HepG2 (cell line): ENCODE measurements around the gene ZNF749. TPM values are rescaled to one million over a fixed set of nuclear protein-coding genes. Genes with fewer than 3 reads are reported as not detected.

Experiments used
- CBX1 ChIP-seq: IDR thresholded peaks from one replicate; pipeline ENCODE4 v1.6.1; 2016; ENCODE audit warnings: antibody characterized with exemption, low read depth
- CREB1 ChIP-seq, 2 experiments: fragments of 450-650 bp in 1 of 2; IDR thresholded peaks; 2 replicates each; pipeline ENCODE4 v1.6.1; 2016 to 2017; ENCODE audit warnings: control low read depth in 1 of 2, mild to moderate bottlenecking in 1 of 2, missing compliant biosample characterization in 1 of 2, missing genetic modification characterization in 1 of 2
- GLI4 ChIP-seq: sonication (generic); formaldehyde crosslinking; IDR thresholded peaks from 2 replicates; pipeline ENCODE4 v1.5.1; 2020; ENCODE audit warnings: missing genetic modification reagents, mild to moderate bottlenecking, moderate library complexity, borderline replicate concordance
- MTF2 ChIP-seq: sonication (generic); formaldehyde crosslinking; IDR thresholded peaks from 2 replicates; pipeline ENCODE4 v1.5.0; 2020; ENCODE audit warnings: missing genetic modification reagents, borderline replicate concordance
- REPIN1 ChIP-seq: sonication (generic); formaldehyde crosslinking; IDR thresholded peaks from 2 replicates; pipeline ENCODE4 v1.8.0; 2022; ENCODE audit warnings: missing genetic modification reagents, low read depth, mild to moderate bottlenecking, borderline replicate concordance
- SP5 ChIP-seq: IDR thresholded peaks from 2 replicates; pipeline ENCODE4 v1.6.1; 2016; ENCODE audit warnings: low read depth, borderline replicate concordance
- TOPORS ChIP-seq: sonication (generic); formaldehyde crosslinking; IDR thresholded peaks from 2 replicates; pipeline ENCODE4 v1.8.0; 2023; ENCODE audit warnings: mild to moderate bottlenecking, missing genetic modification reagents
- ZMYM2 ChIP-seq: sonication (generic); formaldehyde crosslinking; IDR thresholded peaks from 2 replicates; pipeline ENCODE4 v1.8.0; 2022; ENCODE audit warnings: mild to moderate bottlenecking, missing genetic modification reagents
- ZNF121 ChIP-seq: sonication (generic); formaldehyde crosslinking; IDR thresholded peaks from 2 replicates; pipeline ENCODE4 v1.5.0; 2020; ENCODE audit warnings: mild to moderate bottlenecking, missing genetic modification reagents
- ZNF263 ChIP-seq: sonication (generic); formaldehyde crosslinking; IDR thresholded peaks from 2 replicates; pipeline ENCODE4 v1.4.0; 2020; ENCODE audit warnings: missing genetic modification reagents
- ZNF44 ChIP-seq: sonication (generic); formaldehyde crosslinking; IDR thresholded peaks from 2 replicates; pipeline ENCODE4 v1.5.1; 2020; ENCODE audit warnings: mild to moderate bottlenecking, missing genetic modification reagents
- ZNF451 ChIP-seq: sonication (generic); formaldehyde crosslinking; IDR thresholded peaks from 2 replicates; pipeline ENCODE4 v1.5.0; 2020; ENCODE audit warnings: mild to moderate bottlenecking, missing genetic modification reagents
- ZNF550 ChIP-seq: sonication (generic); formaldehyde crosslinking; IDR thresholded peaks from 2 replicates; pipeline ENCODE4 v1.4.0; 2020; ENCODE audit warnings: mild to moderate bottlenecking, missing genetic modification reagents, borderline replicate concordance
- ZNF790 ChIP-seq: sonication (generic); formaldehyde crosslinking; IDR thresholded peaks from 2 replicates; pipeline ENCODE4 v1.8.0; 2022; ENCODE audit warnings: missing genetic modification reagents, mild to moderate bottlenecking, borderline replicate concordance
- polyA plus RNA-seq, 8 experiments: library from polyadenylated mRNA; depleted of rRNA in 3 of 8; stranded (reverse) in 7 of 8; unstranded in 1 of 8; fragments of >200 nt; fragmentation: Illumina TruSeq in 4 of 8; extraction: Trizol in 4 of 8; gene quantifications; 2 replicates each; pipeline versions ENCODE4 v1.2.1 to v1.2.3, GENCODE V29; 2011 to 2016; ENCODE audit warnings: low read depth in 4 of 8, missing spikeins in 1 of 8, mixed read lengths in 1 of 8; ENCODE audit not compliant: insufficient read depth in 1 of 8
- total RNA-seq, 5 experiments: library from RNA; depleted of rRNA; stranded (reverse); fragments of >200 nt; fragmentation: Illumina TruSeq; extraction: Trizol; gene quantifications; 2 replicates each; pipeline ENCODE4 v1.2.3, GENCODE V29; 2016; ENCODE audit warnings: low read depth in 1 of 5
- TF ChIP-seq, protein P1 (sequence below): sonication (generic); formaldehyde crosslinking; IDR thresholded peaks from 2 replicates; pipeline ENCODE4 v1.4.0; 2020; ENCODE audit warnings: missing genetic modification reagents
- TF ChIP-seq, protein P2 (sequence below): sonication (generic); formaldehyde crosslinking; IDR thresholded peaks from 2 replicates; pipeline ENCODE4 v1.4.0; 2020; ENCODE audit warnings: missing genetic modification reagents, mild to moderate bottlenecking, borderline replicate concordance
- TF ChIP-seq, protein P3 (sequence below): sonication (generic); formaldehyde crosslinking; IDR thresholded peaks from 2 replicates; pipeline ENCODE4 v1.4.0; 2020; ENCODE audit warnings: mild to moderate bottlenecking, missing genetic modification reagents, borderline replicate concordance
- TF ChIP-seq, protein P4 (sequence below): sonication (generic); formaldehyde crosslinking; IDR thresholded peaks from 2 replicates; pipeline ENCODE4 v1.5.0; 2020; ENCODE audit warnings: missing genetic modification reagents

The ZNF749 gene
- total and polyA plus RNA-seq, 2 of the 13 experiments (the other 11 are each of a cell fraction or from before 2014, with no cell fraction given): 18.9 to 21.0 TPM

DNA sequence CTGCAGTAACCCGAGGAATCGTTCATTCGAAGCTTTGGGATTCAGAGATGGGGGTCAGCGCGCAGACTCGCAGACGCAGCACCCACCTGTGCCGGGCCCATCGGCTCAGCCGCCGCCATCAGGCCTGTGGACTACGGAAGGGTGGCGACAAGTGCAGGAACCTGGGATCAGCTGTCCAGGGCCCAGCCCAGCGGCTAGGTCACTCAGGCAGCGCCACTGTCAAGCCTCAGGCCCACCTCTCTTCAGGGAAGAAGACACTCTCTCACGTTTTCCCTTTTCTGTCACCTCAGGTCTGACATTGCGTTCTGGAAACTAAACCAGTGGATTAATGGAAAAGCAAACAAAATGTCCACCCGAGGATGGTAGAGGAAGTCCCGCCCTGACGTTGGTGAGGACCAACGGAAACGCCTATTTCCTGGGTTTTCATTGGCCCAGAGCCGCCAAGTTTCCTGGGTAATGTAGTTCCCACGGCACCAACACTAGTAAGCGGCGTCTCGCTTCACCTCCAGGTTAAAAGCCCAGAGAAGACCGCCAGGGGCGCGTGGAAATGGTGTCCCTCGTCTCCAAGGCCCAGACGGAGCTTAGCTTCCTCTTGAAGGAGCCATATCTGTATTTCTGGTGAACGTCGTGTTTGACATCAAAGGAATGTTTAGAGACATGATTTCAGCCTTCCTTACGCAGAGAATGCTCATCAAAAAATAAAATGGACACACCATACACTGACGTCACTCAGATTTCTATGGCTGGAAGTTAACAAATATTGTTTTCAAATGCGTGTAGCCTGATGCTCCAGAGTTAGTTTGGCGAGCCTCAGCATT lies 42.3 kb downstream of the ZNF749 start, which contains the start of gene ZNF772 (continued):
- peak; percentile 93 for TF ChIP-seq CREB1 (IDR thresholded peaks at IDR 0.05)
- TF ChIP-seq CREB1 (CRISPR knock-in tag; IDR thresholded peaks at IDR 0.05): peak; percentile 91
- TF ChIP-seq, protein P1, sequence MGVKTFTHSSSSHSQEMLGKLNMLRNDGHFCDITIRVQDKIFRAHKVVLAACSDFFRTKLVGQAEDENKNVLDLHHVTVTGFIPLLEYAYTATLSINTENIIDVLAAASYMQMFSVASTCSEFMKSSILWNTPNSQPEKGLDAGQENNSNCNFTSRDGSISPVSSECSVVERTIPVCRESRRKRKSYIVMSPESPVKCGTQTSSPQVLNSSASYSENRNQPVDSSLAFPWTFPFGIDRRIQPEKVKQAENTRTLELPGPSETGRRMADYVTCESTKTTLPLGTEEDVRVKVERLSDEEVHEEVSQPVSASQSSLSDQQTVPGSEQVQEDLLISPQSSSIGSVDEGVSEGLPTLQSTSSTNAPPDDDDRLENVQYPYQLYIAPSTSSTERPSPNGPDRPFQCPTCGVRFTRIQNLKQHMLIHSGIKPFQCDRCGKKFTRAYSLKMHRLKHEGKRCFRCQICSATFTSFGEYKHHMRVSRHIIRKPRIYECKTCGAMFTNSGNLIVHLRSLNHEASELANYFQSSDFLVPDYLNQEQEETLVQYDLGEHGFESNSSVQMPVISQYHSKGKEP: no peak
- no peak for TF ChIP-seq ZNF790 (CRISPR knock-in tag)
- TF ChIP-seq ZNF451 (CRISPR knock-in tag): peak; percentile 62; the same call in 1 of the 2 replicates
- no peak for TF ChIP-seq ZNF263 (CRISPR knock-in tag)
- TF ChIP-seq REPIN1 (CRISPR knock-in tag): no peak
- TF ChIP-seq, protein P2, sequence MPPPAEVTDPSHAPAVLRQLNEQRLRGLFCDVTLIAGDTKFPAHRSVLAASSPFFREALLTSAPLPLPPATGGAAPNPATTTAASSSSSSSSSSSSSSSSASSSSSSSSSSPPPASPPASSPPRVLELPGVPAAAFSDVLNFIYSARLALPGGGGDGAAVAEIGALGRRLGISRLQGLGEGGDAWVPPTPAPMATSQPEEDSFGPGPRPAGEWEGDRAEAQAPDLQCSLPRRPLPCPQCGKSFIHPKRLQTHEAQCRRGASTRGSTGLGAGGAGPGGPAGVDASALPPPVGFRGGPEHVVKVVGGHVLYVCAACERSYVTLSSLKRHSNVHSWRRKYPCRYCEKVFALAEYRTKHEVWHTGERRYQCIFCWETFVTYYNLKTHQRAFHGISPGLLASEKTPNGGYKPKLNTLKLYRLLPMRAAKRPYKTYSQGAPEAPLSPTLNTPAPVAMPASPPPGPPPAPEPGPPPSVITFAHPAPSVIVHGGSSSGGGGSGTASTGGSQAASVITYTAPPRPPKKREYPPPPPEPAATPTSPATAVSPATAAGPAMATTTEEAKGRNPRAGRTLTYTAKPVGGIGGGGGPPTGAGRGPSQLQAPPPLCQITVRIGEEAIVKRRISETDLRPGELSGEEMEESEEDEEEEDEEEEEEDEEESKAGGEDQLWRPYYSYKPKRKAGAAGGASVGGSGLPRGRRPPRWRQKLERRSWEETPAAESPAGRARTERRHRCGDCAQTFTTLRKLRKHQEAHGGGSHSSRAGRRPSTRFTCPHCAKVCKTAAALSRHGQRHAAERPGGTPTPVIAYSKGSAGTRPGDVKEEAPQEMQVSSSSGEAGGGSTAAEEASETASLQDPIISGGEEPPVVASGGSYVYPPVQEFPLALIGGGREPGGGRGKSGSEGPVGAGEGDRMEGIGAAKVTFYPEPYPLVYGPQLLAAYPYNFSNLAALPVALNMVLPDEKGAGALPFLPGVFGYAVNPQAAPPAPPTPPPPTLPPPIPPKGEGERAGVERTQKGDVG (CRISPR knock-in tag): peak; percentile 78; the same call in 1 of the 2 replicates
- no peak for TF ChIP-seq ZNF550 (CRISPR knock-in tag)
- TF ChIP-seq SP5 (CRISPR knock-in tag): no peak
- no peak for TF ChIP-seq ZMYM2 (CRISPR knock-in tag)
- 0 out of 2 replicates have a peak, but pooled peaks have one; percentile 57 for TF ChIP-seq ZNF44 (CRISPR knock-in tag)
- TF ChIP-seq, protein P3, sequence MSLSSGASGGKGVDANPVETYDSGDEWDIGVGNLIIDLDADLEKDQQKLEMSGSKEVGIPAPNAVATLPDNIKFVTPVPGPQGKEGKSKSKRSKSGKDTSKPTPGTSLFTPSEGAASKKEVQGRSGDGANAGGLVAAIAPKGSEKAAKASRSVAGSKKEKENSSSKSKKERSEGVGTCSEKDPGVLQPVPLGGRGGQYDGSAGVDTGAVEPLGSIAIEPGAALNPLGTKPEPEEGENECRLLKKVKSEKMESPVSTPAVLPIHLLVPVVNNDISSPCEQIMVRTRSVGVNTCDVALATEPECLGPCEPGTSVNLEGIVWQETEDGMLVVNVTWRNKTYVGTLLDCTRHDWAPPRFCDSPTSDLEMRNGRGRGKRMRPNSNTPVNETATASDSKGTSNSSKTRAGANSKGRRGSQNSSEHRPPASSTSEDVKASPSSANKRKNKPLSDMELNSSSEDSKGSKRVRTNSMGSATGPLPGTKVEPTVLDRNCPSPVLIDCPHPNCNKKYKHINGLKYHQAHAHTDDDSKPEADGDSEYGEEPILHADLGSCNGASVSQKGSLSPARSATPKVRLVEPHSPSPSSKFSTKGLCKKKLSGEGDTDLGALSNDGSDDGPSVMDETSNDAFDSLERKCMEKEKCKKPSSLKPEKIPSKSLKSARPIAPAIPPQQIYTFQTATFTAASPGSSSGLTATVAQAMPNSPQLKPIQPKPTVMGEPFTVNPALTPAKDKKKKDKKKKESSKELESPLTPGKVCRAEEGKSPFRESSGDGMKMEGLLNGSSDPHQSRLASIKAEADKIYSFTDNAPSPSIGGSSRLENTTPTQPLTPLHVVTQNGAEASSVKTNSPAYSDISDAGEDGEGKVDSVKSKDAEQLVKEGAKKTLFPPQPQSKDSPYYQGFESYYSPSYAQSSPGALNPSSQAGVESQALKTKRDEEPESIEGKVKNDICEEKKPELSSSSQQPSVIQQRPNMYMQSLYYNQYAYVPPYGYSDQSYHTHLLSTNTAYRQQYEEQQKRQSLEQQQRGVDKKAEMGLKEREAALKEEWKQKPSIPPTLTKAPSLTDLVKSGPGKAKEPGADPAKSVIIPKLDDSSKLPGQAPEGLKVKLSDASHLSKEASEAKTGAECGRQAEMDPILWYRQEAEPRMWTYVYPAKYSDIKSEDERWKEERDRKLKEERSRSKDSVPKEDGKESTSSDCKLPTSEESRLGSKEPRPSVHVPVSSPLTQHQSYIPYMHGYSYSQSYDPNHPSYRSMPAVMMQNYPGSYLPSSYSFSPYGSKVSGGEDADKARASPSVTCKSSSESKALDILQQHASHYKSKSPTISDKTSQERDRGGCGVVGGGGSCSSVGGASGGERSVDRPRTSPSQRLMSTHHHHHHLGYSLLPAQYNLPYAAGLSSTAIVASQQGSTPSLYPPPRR (CRISPR knock-in tag): no peak
- TF ChIP-seq CBX1: peak; percentile 20
- no peak for TF ChIP-seq TOPORS
- TF ChIP-seq GLI4: 0 out of 2 replicates have a peak, but pooled peaks have one; percentile 70
- TF ChIP-seq, protein P4, sequence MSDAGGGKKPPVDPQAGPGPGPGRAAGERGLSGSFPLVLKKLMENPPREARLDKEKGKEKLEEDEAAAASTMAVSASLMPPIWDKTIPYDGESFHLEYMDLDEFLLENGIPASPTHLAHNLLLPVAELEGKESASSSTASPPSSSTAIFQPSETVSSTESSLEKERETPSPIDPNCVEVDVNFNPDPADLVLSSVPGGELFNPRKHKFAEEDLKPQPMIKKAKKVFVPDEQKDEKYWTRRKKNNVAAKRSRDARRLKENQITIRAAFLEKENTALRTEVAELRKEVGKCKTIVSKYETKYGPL (CRISPR knock-in tag): no peak
- no peak for TF ChIP-seq ZNF121 (CRISPR knock-in tag)
- TF ChIP-seq MTF2 (CRISPR knock-in tag): no peak
